HCT116 (cell line): ENCODE measurements around the gene C16orf74.

Source experiments
- ATF3 ChIP-seq: IDR thresholded peaks from 2 replicates; pipeline ENCODE4 v1.6.1; 2012
- CBX3 ChIP-seq: IDR thresholded peaks from 2 replicates; pipeline ENCODE4 v1.6.1; 2012; ENCODE audit warnings: low read depth
- CEBPB ChIP-seq: IDR thresholded peaks from 2 replicates; pipeline ENCODE4 v1.6.1; 2012; ENCODE audit warnings: low read depth
- CTCF ChIP-seq, 3 experiments: fragments of 200-600 bp in 1 of 3; sonication (generic) in 1 of 3; IDR thresholded peaks in 2 of 3; conservative IDR thresholded peaks in 1 of 3; 2 replicates each; pipeline ENCODE4 v1.5.1; 2012 to 2017; ENCODE audit warnings: low read depth in 2 of 3, low read length in 2 of 3, antibody characterized with exemption in 1 of 3, borderline replicate concordance in 1 of 3, control low read depth in 1 of 3, mild to moderate bottlenecking in 1 of 3, mixed read lengths in 1 of 3, mixed run types in 1 of 3, moderate library complexity in 1 of 3; ENCODE audit not compliant: insufficient read depth in 1 of 3
- EZH2 ChIP-seq: fragments of 200-600 bp; sonication (generic); IDR thresholded peaks from 2 replicates; pipeline ENCODE4 v1.6.1; 2017; ENCODE audit warnings: antibody characterized with exemption, mixed run types
- EZH2phosphoT487 ChIP-seq: fragments of 200-600 bp; IDR thresholded peaks from 2 replicates; pipeline ENCODE4 v1.6.1; 2018; ENCODE audit warnings: antibody characterized with exemption, borderline replicate concordance
- POLR2A ChIP-seq: IDR thresholded peaks from 2 replicates; pipeline ENCODE4 v1.7.0; 2011; ENCODE audit warnings: borderline replicate concordance; ENCODE audit not compliant: insufficient read depth, insufficient read length; ENCODE audit errors: extremely low read depth
- POLR2AphosphoS5 ChIP-seq: IDR thresholded peaks from 2 replicates; pipeline ENCODE4 v1.6.1; 2011; ENCODE audit warnings: mild to moderate bottlenecking, low read depth, low read length, moderate library complexity
- SIN3A ChIP-seq: IDR thresholded peaks from 2 replicates; pipeline ENCODE4 v1.6.1; 2012; ENCODE audit warnings: low read depth
- SRF ChIP-seq: IDR thresholded peaks from 2 replicates; pipeline ENCODE4 v1.6.1; 2012; ENCODE audit warnings: low read depth
- YY1 ChIP-seq: IDR thresholded peaks from 2 replicates; pipeline ENCODE4 v1.6.1; 2011; ENCODE audit warnings: low read length, low read depth, moderate library complexity, mild to moderate bottlenecking; ENCODE audit not compliant: insufficient replicate concordance; ENCODE audit errors: extremely low read depth
- ZNF274 ChIP-seq: fragments of 200-500 bp; sonication (Bioruptor generic); IDR thresholded peaks from 2 replicates; pipeline ENCODE4 v1.6.1; 2014; ENCODE audit warnings: mild to moderate bottlenecking, low read depth, low read length, inconsistent platforms
- TF ChIP-seq, protein P1 (sequence below): IDR thresholded peaks from 2 replicates; pipeline ENCODE4 v1.6.1; 2011; ENCODE audit warnings: mild to moderate bottlenecking, low read length, moderate library complexity; ENCODE audit not compliant: insufficient replicate concordance; ENCODE audit errors: extremely low read depth

DNA sequence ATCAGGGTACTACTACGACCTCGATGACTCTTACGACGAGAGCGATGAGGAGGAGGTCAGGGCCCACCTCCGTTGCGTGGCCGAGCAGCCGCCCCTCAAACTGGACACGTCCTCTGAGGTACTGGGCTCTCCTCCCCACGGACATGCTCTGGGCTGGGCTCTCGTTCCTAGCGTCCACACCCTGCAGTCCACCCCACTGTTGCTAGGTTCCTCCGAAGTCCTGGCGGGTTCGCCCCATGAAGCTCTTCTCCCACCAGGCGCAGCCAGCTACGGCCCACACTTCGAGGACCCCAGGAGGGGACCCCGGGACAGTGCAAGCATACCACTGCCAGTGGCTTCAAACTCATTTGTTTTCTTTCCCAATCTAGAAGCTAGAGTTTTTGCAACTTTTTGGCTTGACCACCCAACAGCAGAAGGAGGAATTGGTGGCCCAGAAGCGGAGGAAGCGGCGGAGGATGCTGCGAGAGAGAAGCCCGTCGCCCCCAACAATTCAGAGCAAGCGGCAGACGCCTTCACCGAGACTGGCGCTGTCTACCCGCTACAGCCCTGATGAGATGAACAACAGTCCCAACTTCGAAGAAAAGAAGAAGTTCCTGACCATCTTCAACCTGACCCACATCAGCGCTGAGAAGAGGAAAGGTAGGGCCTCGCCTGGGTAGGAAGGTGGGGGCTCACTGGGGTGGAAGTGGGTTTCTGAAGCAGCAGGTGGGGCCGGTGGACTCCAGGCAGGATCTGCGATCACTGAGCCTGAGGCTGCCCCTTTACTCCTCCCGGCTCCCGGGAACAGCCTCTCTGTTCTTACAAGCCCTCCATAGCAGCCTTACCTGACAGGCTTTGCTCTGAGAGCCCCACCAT lies 87.7 kb downstream of the C16orf74 start:
- no peak for TF ChIP-seq CEBPB
- TF ChIP-seq ATF3 = no peak
- TF ChIP-seq SRF = no peak
- TF ChIP-seq CBX3 = no peak
- TF ChIP-seq CTCF (IDR thresholded peaks at IDR 0.05 in 2 of 3, conservative IDR thresholded peaks at IDR 0.05 in 1 of 3; ENCODE audit: borderline replicate concordance in 1 of 3, insufficient read depth in 1 of 3, low read depth in 2 of 3, low read length in 2 of 3) = no peak
- TF ChIP-seq ZNF274 = no peak
- TF ChIP-seq POLR2AphosphoS5 = no peak
- TF ChIP-seq POLR2A = no peak
- TF ChIP-seq, protein P1, sequence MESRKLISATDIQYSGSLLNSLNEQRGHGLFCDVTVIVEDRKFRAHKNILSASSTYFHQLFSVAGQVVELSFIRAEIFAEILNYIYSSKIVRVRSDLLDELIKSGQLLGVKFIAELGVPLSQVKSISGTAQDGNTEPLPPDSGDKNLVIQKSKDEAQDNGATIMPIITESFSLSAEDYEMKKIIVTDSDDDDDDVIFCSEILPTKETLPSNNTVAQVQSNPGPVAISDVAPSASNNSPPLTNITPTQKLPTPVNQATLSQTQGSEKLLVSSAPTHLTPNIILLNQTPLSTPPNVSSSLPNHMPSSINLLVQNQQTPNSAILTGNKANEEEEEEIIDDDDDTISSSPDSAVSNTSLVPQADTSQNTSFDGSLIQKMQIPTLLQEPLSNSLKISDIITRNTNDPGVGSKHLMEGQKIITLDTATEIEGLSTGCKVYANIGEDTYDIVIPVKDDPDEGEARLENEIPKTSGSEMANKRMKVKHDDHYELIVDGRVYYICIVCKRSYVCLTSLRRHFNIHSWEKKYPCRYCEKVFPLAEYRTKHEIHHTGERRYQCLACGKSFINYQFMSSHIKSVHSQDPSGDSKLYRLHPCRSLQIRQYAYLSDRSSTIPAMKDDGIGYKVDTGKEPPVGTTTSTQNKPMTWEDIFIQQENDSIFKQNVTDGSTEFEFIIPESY = no peak
- TF ChIP-seq EZH2 = no peak
- TF ChIP-seq SIN3A = no peak
- no peak for TF ChIP-seq EZH2phosphoT487
- no peak for TF ChIP-seq YY1
